GM12878 (cell line): ENCODE data around the gene RFPL1. TPM values are rescaled to one million over a fixed set of nuclear protein-coding genes. Genes with fewer than 3 reads are reported as not detected.
A peak's percentile ranks its signal among the peaks of the same experiment; 100 is the strongest.
"Not testable (repeated sequence)": the region's sequence is repeated elsewhere in the genome, so short reads cannot be mapped to it uniquely, and the experiment has no call there.

Experiments used
- ATAC-seq: fragments of 200-7000 bp; cut with Tn5 transposase; 3 replicates; pipeline ENCODE4 v1.9.1; 2020; ENCODE audit warnings: mild to moderate bottlenecking, moderate library complexity
- BruUV-seq: library from RNA; stranded (reverse); fragments of 400-500 nt; replicated peaks from 2 replicates; lab custom pipeline; 2021; lab: Mats Ljungman, UMichigan
- CTCF ChIA-PET: fragments of 300-600 bp; sonication (Branson Sonifier 250); formaldehyde crosslinking; extraction: SDS; loops from one replicate; lab custom pipeline; 2021; ENCODE audit warnings: inconsistent platforms; lab: Yijun Ruan, JAX
- POLR2A ChIA-PET: fragments of 350-600 bp; formaldehyde crosslinking; extraction: SDS; loops from one replicate; lab custom pipeline; 2021; ENCODE audit warnings: inconsistent platforms; lab: Charles Lee
- RAD21 ChIA-PET: fragments of 300-600 bp; sonication (Branson Sonifier 250); formaldehyde crosslinking; loops from one replicate; lab custom pipeline; 2023; ENCODE audit warnings: antibody characterized with exemption; ENCODE audit not compliant: unreplicated experiment; lab: Charles Lee
- SMC1A ChIA-PET: fragments of 300-600 bp; sonication (Branson Sonifier 250); formaldehyde crosslinking; loops from one replicate; lab custom pipeline; 2023; ENCODE audit not compliant: unreplicated experiment, uncharacterized antibody; lab: Charles Lee
- DNase-seq: peaks from one replicate; pipeline ENCODE4 v3.0.0-alpha.2; 2011; ENCODE audit warnings: low read depth, low spot score
- FAIRE-seq: peaks from 3 replicates; lab custom pipeline; 2011; peaks lifted over from hg19 to GRCh38; lab: Jason Lieb, UNC
- H2AFZ ChIP-seq: 2 replicates; pipeline ENCODE4 v1.6.0; 2011; ENCODE audit warnings: low read depth, low read length, control low read depth; ENCODE audit not compliant: control insufficient read depth
- H3K27ac ChIP-seq: 2 replicates; pipeline ENCODE4 v1.5.1; 2011; ENCODE audit warnings: control low read depth; ENCODE audit not compliant: control insufficient read depth, insufficient read depth
- H3K27me3 ChIP-seq, 2 experiments: replicated peaks in 1 of 2; 2 replicates each; pipeline versions ENCODE4 v1.6.0 to v1.6.1; 2011; ENCODE audit warnings: low read length in 1 of 2; ENCODE audit not compliant: control insufficient read depth in 2 of 2, insufficient read depth in 2 of 2
- H3K36me3 ChIP-seq, 2 experiments: 2 replicates each; pipeline ENCODE4 v1.5.1; 2011; ENCODE audit warnings: low read length in 1 of 2; ENCODE audit not compliant: control insufficient read depth in 2 of 2, insufficient read depth in 2 of 2
- H3K4me1 ChIP-seq: 2 replicates; pipeline ENCODE4 v1.6.1; 2011; ENCODE audit warnings: mild to moderate bottlenecking, low read length, moderate library complexity, mixed read lengths; ENCODE audit not compliant: control insufficient read depth, insufficient read depth
- H3K4me2 ChIP-seq: 2 replicates; pipeline ENCODE4 v1.6.0; 2011; ENCODE audit warnings: control low read depth; ENCODE audit not compliant: control insufficient read depth, insufficient read depth
- H3K4me3 ChIP-seq: fragments of 200-600 bp; sonication (generic); 2 replicates; pipeline ENCODE4 v1.5.1; 2016
- H3K79me2 ChIP-seq: 2 replicates; pipeline ENCODE4 v1.6.0; 2011; ENCODE audit warnings: low read length; ENCODE audit not compliant: control insufficient read depth, insufficient read depth
- H3K9ac ChIP-seq: 2 replicates; pipeline ENCODE4 v1.8.0; 2011; ENCODE audit warnings: low read length, control low read depth, mixed read lengths; ENCODE audit not compliant: control insufficient read depth, insufficient read depth
- H3K9me3 ChIP-seq: replicated peaks from 3 replicates; pipeline ENCODE4 v1.5.1; 2011; ENCODE audit warnings: mild to moderate bottlenecking, low read length; ENCODE audit not compliant: control insufficient read depth, insufficient read depth
- H4K20me1 ChIP-seq: 2 replicates; pipeline ENCODE4 v1.6.0; 2011; ENCODE audit not compliant: control insufficient read depth, insufficient read depth
- ASH2L ChIP-seq: fragments of 300-600, 200-600 bp; sonication (generic); IDR thresholded peaks from 2 replicates; pipeline ENCODE4 v1.6.1; 2017; ENCODE audit warnings: low read depth, mild to moderate bottlenecking, borderline replicate concordance
- ATF7 ChIP-seq: fragments of 450-650 bp; IDR thresholded peaks from 2 replicates; pipeline ENCODE4 v1.6.1; 2016; ENCODE audit warnings: low read depth, mild to moderate bottlenecking
- BHLHE40 ChIP-seq, 2 experiments: fragments of 450-650 bp in 1 of 2; IDR thresholded peaks; 2 replicates each; pipeline ENCODE4 v1.6.1; 2011 to 2017; ENCODE audit warnings: low read depth in 2 of 2, borderline replicate concordance in 1 of 2, improper control_type of control experiment in 1 of 2, low read length in 1 of 2, mild to moderate bottlenecking in 1 of 2
- HDGF ChIP-seq: fragments of 450-650 bp; IDR thresholded peaks from 2 replicates; pipeline ENCODE4 v1.6.1; 2016; ENCODE audit warnings: antibody characterized with exemption
- NBN ChIP-seq: fragments of 450-650 bp; IDR thresholded peaks from 2 replicates; pipeline ENCODE4 v1.6.1; 2016
- RUNX3 ChIP-seq: IDR thresholded peaks from 2 replicates; pipeline ENCODE4 v1.6.1; 2012; ENCODE audit warnings: low read length, inconsistent platforms
- ZNF207 ChIP-seq: fragments of 450-650 bp; IDR thresholded peaks from 2 replicates; pipeline ENCODE4 v1.6.1; 2014; ENCODE audit warnings: antibody characterized with exemption, mild to moderate bottlenecking, borderline replicate concordance
- WGBS: methylation state at CpG from one replicate; pipeline ENCODE4 v1.1.6; 2016; ENCODE audit warnings: low lambda C conversion rate; ENCODE audit not compliant: insufficient replicate concordance, insufficient coverage; ENCODE audit errors: missing lambda C conversion rate; 5-methylcytosine and 5-hydroxymethylcytosine counted together
- in situ Hi-C: fragments of 300-500 bp; cut with MboI; formaldehyde crosslinking; loops from 9 replicates; pipeline ENCODE4 v1.14.3; 2018; ENCODE audit warnings: mixed read lengths
- intact Hi-C: fragments of 100-400 bp; cut with micrococcal nuclease; formaldehyde crosslinking; loops from one replicate; pipeline ENCODE4 v1.14.2; 2022; ENCODE audit not compliant: unreplicated experiment
- polyA plus RNA-seq, 11 experiments: library from polyadenylated mRNA; depleted of rRNA in 4 of 11; unstranded in 6 of 11; stranded (reverse) in 5 of 11; fragments of >200 nt; fragmentation: Nextera tagmentation in 4 of 11; fragmentation: Illumina TruSeq in 1 of 11; extraction: Ambion mirVana in 4 of 11; extraction: Trizol in 1 of 11; gene quantifications; 1 replicate in 1 of 11; 2 replicates in 10 of 11; pipeline versions ENCODE4 v1.2.1 to v1.2.3, GENCODE V29; 2011 to 2016; ENCODE audit warnings: inconsistent platforms in 2 of 11, missing spikeins in 2 of 11, low read depth in 1 of 11
- total RNA-seq, 4 experiments: library from RNA; depleted of rRNA in 3 of 4; stranded (reverse); fragments of >200 nt in 3 of 4; fragmentation: Illumina TruSeq in 1 of 4; extraction: Trizol in 1 of 4; gene quantifications; 2 replicates each; pipeline versions ENCODE4 v1.2.1 to v1.2.3, GENCODE V29; 2013 to 2021
- TF ChIP-seq, protein P1 (sequence below): fragments of 450-650 bp; IDR thresholded peaks from 2 replicates; pipeline ENCODE4 v1.6.1; 2016; ENCODE audit warnings: mild to moderate bottlenecking
- TF ChIP-seq, protein P2 (sequence below): fragments of 450-650 bp; IDR thresholded peaks from 2 replicates; pipeline ENCODE4 v1.6.1; 2016; ENCODE audit warnings: mild to moderate bottlenecking
- TF ChIP-seq, protein P3 (sequence below): fragments of 450-650 bp; IDR thresholded peaks from 2 replicates; pipeline ENCODE4 v1.6.1; 2017; ENCODE audit warnings: mild to moderate bottlenecking, moderate library complexity
- TF ChIP-seq, protein P4 (sequence below): IDR thresholded peaks from 2 replicates; pipeline ENCODE4 v1.6.1; 2012; ENCODE audit warnings: low read depth, low read length, improper control_type of control experiment

Gene RFPL1
- total and polyA plus RNA-seq, 10 of the 15 experiments (the other 5 are each of a cell fraction or from before 2014, with no cell fraction given): 0.13 TPM; not detected in 9

DNA sequence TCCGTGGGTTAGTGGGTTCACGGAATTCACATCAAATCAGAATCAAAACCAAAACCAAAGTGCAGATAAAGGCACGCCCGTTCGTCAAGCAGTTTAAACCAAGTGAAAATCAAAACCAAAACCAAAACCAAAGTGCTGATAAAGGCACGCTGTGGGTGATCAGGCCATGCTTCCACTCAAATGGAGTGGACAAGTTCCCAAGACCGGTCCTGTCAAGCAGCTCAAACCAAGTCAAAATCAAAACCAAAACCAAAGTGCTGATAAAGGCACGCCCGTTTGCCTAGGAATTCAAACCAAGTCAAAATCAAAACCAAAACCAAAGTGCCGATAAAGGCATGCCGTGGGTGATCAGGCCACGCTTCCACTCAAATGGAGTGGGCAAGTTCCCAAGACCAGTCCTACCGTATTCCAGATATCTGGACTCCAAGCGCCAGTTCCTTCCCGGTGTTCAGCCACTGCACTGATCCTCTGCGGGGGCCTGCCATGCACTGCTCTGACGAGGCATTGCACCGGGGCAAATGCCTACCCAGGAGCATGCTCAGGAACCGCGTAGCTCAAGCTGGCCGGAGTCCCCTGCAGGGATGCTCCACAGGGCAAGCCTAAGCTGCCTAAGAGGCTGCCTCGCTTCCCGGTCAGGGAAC, 23.3 kb upstream of the RFPL1 start:
- POLR2A ChIA-PET, H4K20me1 ChIP-seq, H3K27me3 ChIP-seq, H3K79me2 ChIP-seq, H3K9me3 ChIP-seq, BruUV-seq, SMC1A ChIA-PET, in situ Hi-C loops, H3K36me3 ChIP-seq: not testable (repeated sequence)
- 36% methylated on average over 23 of the region's 23 CpGs for WGBS
- ATAC-seq (peak; percentile 63), FAIRE-seq (peak; percentile 87), DNase-seq (peak; percentile 67)
- RAD21 ChIA-PET: interaction anchor here (1.4 kb wide), 1 partner anchor 1340 kb away, joined by 3 read pairs; no protein-coding TSS in a partner anchor
- TF ChIP-seq BHLHE40 (IDR thresholded peaks at IDR 0.05; ENCODE audit: borderline replicate concordance in 1 of 2, low read depth in 2 of 2, low read length in 1 of 2) (peak in 1 of 2 experiments; percentile 52; a peak in 2 of 4 replicates), ASH2L (peak; percentile 54; the same call in 1 of the 2 replicates), NBN (peak; percentile 83; the same call in 1 of the 2 replicates), ZNF207 (0 out of 2 replicates have a peak, but pooled peaks have one; percentile 41), HDGF (peak; percentile 79), ATF7 (peak; percentile 28; the same call in 1 of the 2 replicates), RUNX3 (peak; percentile 49; the same call in 1 of the 2 replicates)
- TF ChIP-seq, protein P1, sequence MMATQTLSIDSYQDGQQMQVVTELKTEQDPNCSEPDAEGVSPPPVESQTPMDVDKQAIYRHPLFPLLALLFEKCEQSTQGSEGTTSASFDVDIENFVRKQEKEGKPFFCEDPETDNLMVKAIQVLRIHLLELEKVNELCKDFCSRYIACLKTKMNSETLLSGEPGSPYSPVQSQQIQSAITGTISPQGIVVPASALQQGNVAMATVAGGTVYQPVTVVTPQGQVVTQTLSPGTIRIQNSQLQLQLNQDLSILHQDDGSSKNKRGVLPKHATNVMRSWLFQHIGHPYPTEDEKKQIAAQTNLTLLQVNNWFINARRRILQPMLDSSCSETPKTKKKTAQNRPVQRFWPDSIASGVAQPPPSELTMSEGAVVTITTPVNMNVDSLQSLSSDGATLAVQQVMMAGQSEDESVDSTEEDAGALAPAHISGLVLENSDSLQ: peak; percentile 56; the same call in 1 of the 2 replicates
- TF ChIP-seq, protein P2, sequence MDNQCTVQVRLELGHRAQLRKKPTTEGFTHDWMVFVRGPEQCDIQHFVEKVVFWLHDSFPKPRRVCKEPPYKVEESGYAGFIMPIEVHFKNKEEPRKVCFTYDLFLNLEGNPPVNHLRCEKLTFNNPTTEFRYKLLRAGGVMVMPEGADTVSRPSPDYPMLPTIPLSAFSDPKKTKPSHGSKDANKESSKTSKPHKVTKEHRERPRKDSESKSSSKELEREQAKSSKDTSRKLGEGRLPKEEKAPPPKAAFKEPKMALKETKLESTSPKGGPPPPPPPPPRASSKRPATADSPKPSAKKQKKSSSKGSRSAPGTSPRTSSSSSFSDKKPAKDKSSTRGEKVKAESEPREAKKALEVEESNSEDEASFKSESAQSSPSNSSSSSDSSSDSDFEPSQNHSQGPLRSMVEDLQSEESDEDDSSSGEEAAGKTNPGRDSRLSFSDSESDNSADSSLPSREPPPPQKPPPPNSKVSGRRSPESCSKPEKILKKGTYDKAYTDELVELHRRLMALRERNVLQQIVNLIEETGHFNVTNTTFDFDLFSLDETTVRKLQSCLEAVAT: peak; percentile 96
- TF ChIP-seq, protein P3, sequence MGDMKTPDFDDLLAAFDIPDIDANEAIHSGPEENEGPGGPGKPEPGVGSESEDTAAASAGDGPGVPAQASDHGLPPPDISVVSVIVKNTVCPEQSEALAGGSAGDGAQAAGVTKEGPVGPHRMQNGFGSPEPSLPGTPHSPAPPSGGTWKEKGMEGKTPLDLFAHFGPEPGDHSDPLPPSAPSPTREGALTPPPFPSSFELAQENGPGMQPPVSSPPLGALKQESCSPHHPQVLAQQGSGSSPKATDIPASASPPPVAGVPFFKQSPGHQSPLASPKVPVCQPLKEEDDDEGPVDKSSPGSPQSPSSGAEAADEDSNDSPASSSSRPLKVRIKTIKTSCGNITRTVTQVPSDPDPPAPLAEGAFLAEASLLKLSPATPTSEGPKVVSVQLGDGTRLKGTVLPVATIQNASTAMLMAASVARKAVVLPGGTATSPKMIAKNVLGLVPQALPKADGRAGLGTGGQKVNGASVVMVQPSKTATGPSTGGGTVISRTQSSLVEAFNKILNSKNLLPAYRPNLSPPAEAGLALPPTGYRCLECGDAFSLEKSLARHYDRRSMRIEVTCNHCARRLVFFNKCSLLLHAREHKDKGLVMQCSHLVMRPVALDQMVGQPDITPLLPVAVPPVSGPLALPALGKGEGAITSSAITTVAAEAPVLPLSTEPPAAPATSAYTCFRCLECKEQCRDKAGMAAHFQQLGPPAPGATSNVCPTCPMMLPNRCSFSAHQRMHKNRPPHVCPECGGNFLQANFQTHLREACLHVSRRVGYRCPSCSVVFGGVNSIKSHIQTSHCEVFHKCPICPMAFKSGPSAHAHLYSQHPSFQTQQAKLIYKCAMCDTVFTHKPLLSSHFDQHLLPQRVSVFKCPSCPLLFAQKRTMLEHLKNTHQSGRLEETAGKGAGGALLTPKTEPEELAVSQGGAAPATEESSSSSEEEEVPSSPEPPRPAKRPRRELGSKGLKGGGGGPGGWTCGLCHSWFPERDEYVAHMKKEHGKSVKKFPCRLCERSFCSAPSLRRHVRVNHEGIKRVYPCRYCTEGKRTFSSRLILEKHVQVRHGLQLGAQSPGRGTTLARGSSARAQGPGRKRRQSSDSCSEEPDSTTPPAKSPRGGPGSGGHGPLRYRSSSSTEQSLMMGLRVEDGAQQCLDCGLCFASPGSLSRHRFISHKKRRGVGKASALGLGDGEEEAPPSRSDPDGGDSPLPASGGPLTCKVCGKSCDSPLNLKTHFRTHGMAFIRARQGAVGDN: 0 out of 2 replicates have a peak, but pooled peaks have one; percentile 18
- TF ChIP-seq, protein P4, sequence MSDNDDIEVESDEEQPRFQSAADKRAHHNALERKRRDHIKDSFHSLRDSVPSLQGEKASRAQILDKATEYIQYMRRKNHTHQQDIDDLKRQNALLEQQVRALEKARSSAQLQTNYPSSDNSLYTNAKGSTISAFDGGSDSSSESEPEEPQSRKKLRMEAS: peak; percentile 37; the same call in 1 of the 2 replicates
- intact Hi-C loops: loop anchor here (2.0 to 10.0 kb wide), 2 partner anchors 20 to 140 kb away; partner anchors contain the start of gene THOC5
- Histone ChIP-seq H3K4me1 (peaks cover 28% of the 10 kb centered on the region), H3K4me2 (peak overlapping the region; percentile 83), H3K9ac (peak overlapping the region; percentile 36; the same call in 1 of the 2 replicates), H3K27ac (peak overlapping the region; percentile 60), H2AFZ (peak overlapping the region; percentile 90), H3K4me3 (peak overlapping the region; percentile 54)
- CTCF ChIA-PET: interaction anchor here (1.1 to 1.5 kb wide), 2 partner anchors 19 to 43 kb away, joined by 3 to 4 read pairs; no protein-coding TSS in a partner anchor
